Midbrain (tissue), 1 donor: ENCODE measurements around the gene TMC2.
A peak's percentile ranks its signal among the peaks of the same experiment; 100 is the strongest.

ENCODE experiments used
- DNase-seq: peaks from one replicate; lab custom pipeline; 2025; lab: John Stamatoyannopoulos, UW

The TMC2 gene

GRCh38 chr20:2631228-2631627 lies 94.9 kb downstream of the TMC2 start:
- DNase-seq: no peak

- DNase-seq: no peak
Measured at GRCh38 chr20:2633381-2633780, 97.0 kb downstream of the TMC2 start.

- no peak for DNase-seq
Measured at GRCh38 chr20:2637246-2637645, 100.9 kb downstream of the TMC2 start.

- no peak for DNase-seq
Measured at GRCh38 chr20:2640260-2640659, 103.9 kb downstream of the TMC2 start.

- no peak for DNase-seq
Measured at GRCh38 chr20:2640899-2641298, 104.5 kb downstream of the TMC2 start.

- DNase-seq: no peak
Measured at GRCh38 chr20:2643708-2644107, 107.3 kb downstream of the TMC2 start.

- peak; percentile 96 for DNase-seq
Measured at GRCh38 chr20:2651772-2652723, 115.7 kb downstream of the TMC2 start, which contains the start of gene NOP56. TSS of gene NOP56 (plus strand) at chr20:2652632. CDS start at chr20:2652661, 29 bp downstream.

GRCh38 chr20:2652724-2653555 lies 116.6 kb downstream of the TMC2 start:
- DNase-seq: peak; percentile 74

- DNase-seq: no peak
Measured at GRCh38 chr20:2653556-2654383, 117.4 kb downstream of the TMC2 start.

- no peak for DNase-seq
Measured at GRCh38 chr20:2654384-2654822, 118.0 kb downstream of the TMC2 start.

GRCh38 chr20:2654831-2655230 lies 118.5 kb downstream of the TMC2 start:
- no peak for DNase-seq

GRCh38 chr20:2655331-2656116 lies 119.2 kb downstream of the TMC2 start:
- no peak for DNase-seq

GRCh38 chr20:2656471-2657117 lies 120.2 kb downstream of the TMC2 start:
- no peak for DNase-seq

- no peak for DNase-seq
Measured at GRCh38 chr20:2657241-2657640, 120.9 kb downstream of the TMC2 start.

GRCh38 chr20:2657674-2658073 lies 121.3 kb downstream of the TMC2 start:
- DNase-seq: no peak

GRCh38 chr20:2658414-2659354 lies 122.3 kb downstream of the TMC2 start:
- no peak for DNase-seq

- DNase-seq: no peak
Measured at GRCh38 chr20:2659547-2659946, 123.2 kb downstream of the TMC2 start.

GRCh38 chr20:2663364-2663886 lies 127.1 kb downstream of the TMC2 start:
- no peak for DNase-seq
